ENCODE measurements around the gene SLC12A1. TPM values are rescaled to one million over a fixed set of nuclear protein-coding genes. Genes with fewer than 3 reads are reported as not detected.

SLC12A1 gene
- total and polyA plus RNA-seq, 2 of the 8 experiments (the other 6 are each of a cell fraction or from before 2014, with no cell fraction given), result 0.63 to 1.0 TPM

DNA sequence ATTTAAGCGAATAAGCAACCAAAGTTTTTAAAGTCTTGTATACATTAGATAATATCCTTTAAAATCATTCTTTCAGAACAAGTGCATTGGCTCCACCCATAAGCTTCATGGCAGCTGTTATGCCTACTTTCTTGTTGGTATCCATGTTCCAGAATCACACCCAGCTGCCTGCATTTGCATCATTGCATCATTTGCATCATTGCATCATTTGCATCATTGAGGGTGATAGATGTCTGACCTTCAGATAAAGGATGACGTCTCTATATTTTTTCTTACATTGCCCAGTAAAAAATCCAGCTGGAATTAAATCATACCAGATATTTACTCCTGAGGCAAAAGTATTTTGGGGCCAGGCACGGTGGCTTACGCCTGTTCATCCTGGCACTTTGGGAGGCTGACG lies 42.3 kb downstream of the SLC12A1 start:
- 95% methylated on average over 5 of the region's 5 CpGs; no CpG with 5 or more reads in 1 of the 2 experiments for WGBS, 2 experiments (ENCODE audit: extremely low coverage in 1 of 2, insufficient coverage in 1 of 2, insufficient read length in 1 of 2, insufficient replicate concordance in 2 of 2, low coverage in 1 of 2, low lambda C conversion rate in 2 of 2, missing lambda C conversion rate in 1 of 2)
- Histone ChIP-seq H3K9me3 (ENCODE audit: insufficient read depth in 2 of 2, low read depth in 1 of 2, low read length in 1 of 2) (no peaks in the 10 kb centered on the region), H3K79me2 (ENCODE audit: control insufficient read depth in 1 of 2, insufficient read depth in 2 of 2, low read length in 2 of 2) (no peaks in the 10 kb centered on the region), H2AFZ (ENCODE audit: low read length) (no peak overlapping the region), H2BK15ac (ENCODE audit: low read length) (no peak overlapping the region), H2BK120ac (replicated peaks; ENCODE audit: low read depth, low read length) (no peak overlapping the region), H4K5ac (ENCODE audit: insufficient read length, low read depth, low read length) (no peak overlapping the region), H3K27ac (ENCODE audit: low read depth, low read length) (no peak overlapping the region), H4K91ac (replicated peaks; ENCODE audit: insufficient read length, low read length) (no peak overlapping the region), H3K23me2 (ENCODE audit: low read depth, low read length) (no peaks in the 10 kb centered on the region), H3K4me1 (replicated peaks in 1 of 4; ENCODE audit: control insufficient read depth in 3 of 4, insufficient read depth in 4 of 4, low read length in 3 of 4) (peaks cover 0 to 5% (median 0%) of the 10 kb centered on the region in 4 experiments; a peak in 1 of 7 replicates), H4K20me1 (replicated peaks in 1 of 2; ENCODE audit: control insufficient read depth in 1 of 2, insufficient read depth in 2 of 2, low read length in 2 of 2) (no peaks in the 10 kb centered on the region), H3K4me2 (ENCODE audit: insufficient read depth in 1 of 2, low read depth in 2 of 2, low read length in 2 of 2) (no peak overlapping the region), H3K18ac (ENCODE audit: extremely low read depth, low read length) (no peak overlapping the region), H3K9ac (replicated peaks in 1 of 4; ENCODE audit: extremely low read depth in 1 of 4, low read depth in 3 of 4, low read length in 3 of 4) (no peak overlapping the region), H2BK20ac (ENCODE audit: low read length) (no peak overlapping the region), H2AK5ac (ENCODE audit: low read depth, low read length) (no peak overlapping the region), H3K79me1 (ENCODE audit: low read depth, low read length) (no peaks in the 10 kb centered on the region), H2BK5ac (ENCODE audit: low read depth, low read length) (no peak overlapping the region), H3K27me3 (replicated peaks in 1 of 4; ENCODE audit: control insufficient read depth in 3 of 4, extremely low read depth in 1 of 4, insufficient read depth in 3 of 4, low read length in 3 of 4) (no peaks in the 10 kb centered on the region), H3K14ac (ENCODE audit: insufficient read length) (no peak overlapping the region), H4K8ac (ENCODE audit: extremely low read depth, insufficient read depth, low read length) (no peak overlapping the region), H3K36me3 (ENCODE audit: control insufficient read depth in 2 of 4, insufficient read depth in 4 of 4, low read length in 3 of 4) (no peaks in the 10 kb centered on the region), H2BK12ac (ENCODE audit: low read depth, low read length) (no peak overlapping the region), H3K4ac (replicated peaks; ENCODE audit: insufficient read length, low read depth, low read length) (no peak overlapping the region), H3K23ac (ENCODE audit: insufficient read length) (no peak overlapping the region), H3K56ac (replicated peaks; ENCODE audit: insufficient read length, low read depth, low read length) (no peak overlapping the region), H3K4me3 (ENCODE audit: extremely low read depth in 1 of 4, insufficient read depth in 2 of 4, low read depth in 3 of 4, low read length in 4 of 4) (no peak overlapping the region)
- FAIRE-seq (no peak), DNase-seq (ENCODE audit: low read depth in 1 of 2, low spot score in 2 of 2) (no peak)
- ChIA-PET POLR2A (ENCODE audit: partially characterized antibody) (no interaction called here), CTCF (ENCODE audit: partially characterized antibody) (interaction anchor here (0.6 to 3.0 kb wide), 9 partner anchors 18 to 142 kb away, joined by 3 to 18 read pairs (median 4); no protein-coding TSS in a partner anchor)
- no peak for TF ChIP-seq NRF1 (IDR thresholded peaks at IDR 0.05; ENCODE audit: low read depth, low read length)
- peak; percentile 10; the same call in 1 of the 2 replicates for TF ChIP-seq CEBPB (IDR thresholded peaks at IDR 0.05; ENCODE audit: low read depth, low read length)

Measured in H1 (cell line).